ENCODE data around the gene FAM200C. TPM values are rescaled to one million over a fixed set of nuclear protein-coding genes. Genes with fewer than 3 reads are reported as not detected.

The FAM200C gene
- polyA plus RNA-seq, 1 donor (not counting 4 experiments of a cell fraction or from before 2014, with no cell fraction given) = 1.7 TPM

- Histone ChIP-seq H3K9me3 (ENCODE audit: control insufficient read depth, low read depth, low read length) (no peaks in the 10 kb centered on the region), H3K9ac (ENCODE audit: control insufficient read depth, extremely low read depth, insufficient read depth, low read length) (no peak overlapping the region), H3K27me3 (ENCODE audit: control insufficient read depth, extremely low read depth, insufficient read depth, low read length) (peaks cover 5% of the 10 kb centered on the region), H3K4me1 (ENCODE audit: control insufficient read depth, extremely low read depth, insufficient read depth, low read length) (peaks cover 8% of the 10 kb centered on the region), H3K4me2 (ENCODE audit: control insufficient read depth, extremely low read depth, insufficient read depth, low read depth, low read length) (no peak overlapping the region), H3K9me1 (ENCODE audit: control insufficient read depth, extremely low read depth, insufficient read depth, low read length) (no peaks in the 10 kb centered on the region), H3K27ac (ENCODE audit: control insufficient read depth, insufficient read depth, low read length) (no peak overlapping the region), H3K36me3 (ENCODE audit: control insufficient read depth in 2 of 2, extremely low read depth in 1 of 2, insufficient read depth in 2 of 2, low read length in 2 of 2) (no peaks in the 10 kb centered on the region), H4K20me1 (ENCODE audit: control insufficient read depth, extremely low read depth, insufficient read depth, low read length) (no peaks in the 10 kb centered on the region), H2AFZ (ENCODE audit: control insufficient read depth, low read length) (no peak overlapping the region), H3K79me2 (ENCODE audit: control insufficient read depth, insufficient read depth, low read length) (no peaks in the 10 kb centered on the region), H3K4me3 (ENCODE audit: control insufficient read depth in 2 of 3, extremely low read depth in 1 of 3, insufficient read depth in 2 of 3, low read depth in 1 of 3, low read length in 3 of 3) (no peak overlapping the region)
- FAIRE-seq = no peak
- dilution Hi-C loops (cut with MboI; ENCODE audit: extremely low pct_ligation_motif_present, low sequenced_read_pairs) = no loop called here
- no peak for DNase-seq (ENCODE audit: low read depth, low spot score)
- TF ChIP-seq EZH2 (IDR thresholded peaks at IDR 0.05; ENCODE audit: low read length) (no peak), CTCF (optimal IDR thresholded peaks at IDR 0.05 in 1 of 3, IDR thresholded peaks at IDR 0.05 in 1 of 3, conservative IDR thresholded peaks at IDR 0.05 in 1 of 3; ENCODE audit: extremely low read depth in 1 of 3, insufficient read depth in 2 of 3, low read length in 3 of 3) (no peak)
Measured at GRCh38 chr5:160367885-160368284, 32.0 kb downstream of the FAM200C start.

GRCh38 chr5:160367261-160367660 lies 32.6 kb downstream of the FAM200C start:
- no peak for DNase-seq (ENCODE audit: low read depth, low spot score)
- no peak for FAIRE-seq
- no peaks in the 10 kb centered on the region for H3K9me3 ChIP-seq (ENCODE audit: control insufficient read depth, low read depth, low read length)

More at GRCh38 chr5:160367261-160367660, 32.6 kb downstream of the FAM200C start:
- TF ChIP-seq CTCF (optimal IDR thresholded peaks at IDR 0.05 in 1 of 3, IDR thresholded peaks at IDR 0.05 in 1 of 3, conservative IDR thresholded peaks at IDR 0.05 in 1 of 3; ENCODE audit: extremely low read depth in 1 of 3, insufficient read depth in 2 of 3, low read length in 3 of 3) (no peak), EZH2 (IDR thresholded peaks at IDR 0.05; ENCODE audit: low read length) (no peak)
- no peaks in the 10 kb centered on the region for H4K20me1 ChIP-seq (ENCODE audit: control insufficient read depth, extremely low read depth, insufficient read depth, low read length)
- dilution Hi-C loops (cut with MboI; ENCODE audit: extremely low pct_ligation_motif_present, low sequenced_read_pairs) = no loop called here
- H3K27ac ChIP-seq (ENCODE audit: control insufficient read depth, insufficient read depth, low read length) = no peak overlapping the region
- peaks cover 8% of the 10 kb centered on the region for H3K4me1 ChIP-seq (ENCODE audit: control insufficient read depth, extremely low read depth, insufficient read depth, low read length)
- no peak overlapping the region for H3K4me3 ChIP-seq (ENCODE audit: control insufficient read depth in 2 of 3, extremely low read depth in 1 of 3, insufficient read depth in 2 of 3, low read depth in 1 of 3, low read length in 3 of 3)
- peaks cover 5% of the 10 kb centered on the region for H3K27me3 ChIP-seq (ENCODE audit: control insufficient read depth, extremely low read depth, insufficient read depth, low read length)
- H3K79me2 ChIP-seq (ENCODE audit: control insufficient read depth, insufficient read depth, low read length) = no peaks in the 10 kb centered on the region
- no peak overlapping the region for H3K4me2 ChIP-seq (ENCODE audit: control insufficient read depth, extremely low read depth, insufficient read depth, low read depth, low read length)
- no peak overlapping the region for H3K9ac ChIP-seq (ENCODE audit: control insufficient read depth, extremely low read depth, insufficient read depth, low read length)
- no peaks in the 10 kb centered on the region for H3K9me1 ChIP-seq (ENCODE audit: control insufficient read depth, extremely low read depth, insufficient read depth, low read length)
- H2AFZ ChIP-seq (ENCODE audit: control insufficient read depth, low read length) = no peak overlapping the region
- no peaks in the 10 kb centered on the region for H3K36me3 ChIP-seq (ENCODE audit: control insufficient read depth in 2 of 2, extremely low read depth in 1 of 2, insufficient read depth in 2 of 2, low read length in 2 of 2)

All from keratinocyte (primary cell).